Gastroesophageal sphincter (tissue), 3 donors: ENCODE data around the gene FGGY.

Source experiments
- CTCF ChIP-seq, 4 experiments: fragments of 200-600 bp in 2 of 4; fragments of 450-650 bp in 2 of 4; sonication (generic) in 1 of 4; IDR thresholded peaks; one replicate each; pipeline ENCODE4 v1.5.1; 2017 to 2019; ENCODE audit warnings: antibody characterized with exemption in 4 of 4, mild to moderate bottlenecking in 2 of 4, moderate library complexity in 2 of 4
- POLR2A ChIP-seq, 2 donors: fragments of 450-650 bp; IDR thresholded peaks; one replicate each; pipeline ENCODE4 v1.6.1; 2017; ENCODE audit warnings: antibody characterized with exemption in 2 of 2, mild to moderate bottlenecking in 2 of 2, moderate library complexity in 1 of 2
- POLR2AphosphoS5 ChIP-seq: sonication (generic); formaldehyde crosslinking; IDR thresholded peaks from one replicate; pipeline ENCODE4 v1.6.1; 2017; ENCODE audit warnings: antibody characterized with exemption

GRCh38 chr1:59639266-59639665 is 342.4 kb downstream of the FGGY start:
- no peak for TF ChIP-seq CTCF (IDR thresholded peaks at IDR 0.05)
- no peak for TF ChIP-seq POLR2AphosphoS5
- no peak for TF ChIP-seq POLR2A (IDR thresholded peaks at IDR 0.05)
